Kidney (tissue), 14 donors: ENCODE measurements around the gene COL26A1. TPM values are rescaled to one million over a fixed set of nuclear protein-coding genes. Genes with fewer than 3 reads are reported as not detected.
A peak's percentile ranks its signal among the peaks of the same experiment; 100 is the strongest.
"Not testable (repeated sequence)": the region's sequence is repeated elsewhere in the genome, so short reads cannot be mapped to it uniquely, and the experiment has no call there.

Experiments
- DNase-seq, 5 donors: peaks; one replicate each; pipeline ENCODE4 v3.0.0-alpha.2; 2013 to 2020
- FAIRE-seq: peaks from 2 replicates; lab custom pipeline; 2012; peaks lifted over from hg19 to GRCh38; lab: Jason Lieb, UNC
- H3K27ac ChIP-seq, 2 donors: one replicate each; pipeline ENCODE4 v1.7.0; 2013; ENCODE audit warnings: low read depth in 2 of 2, low read length in 2 of 2, inconsistent platforms in 1 of 2
- H3K27me3 ChIP-seq: one replicate; pipeline ENCODE4 v1.7.1; 2013; ENCODE audit warnings: low read length, inconsistent platforms; ENCODE audit not compliant: control insufficient read depth, insufficient read depth
- H3K36me3 ChIP-seq, 3 donors: one replicate each; pipeline versions ENCODE4 v1.7.0 to v1.7.1; 2013; ENCODE audit warnings: low read length in 3 of 3, control low read depth in 1 of 3, inconsistent platforms in 1 of 3; ENCODE audit not compliant: insufficient read depth in 3 of 3, control insufficient read depth in 2 of 3
- H3K4me1 ChIP-seq, 3 donors: one replicate each; pipeline versions ENCODE4 v1.7.0 to v1.7.1; 2013; ENCODE audit warnings: low read length in 3 of 3, inconsistent platforms in 1 of 3, low read depth in 1 of 3; ENCODE audit not compliant: control insufficient read depth in 2 of 3, insufficient read depth in 2 of 3
- H3K4me3 ChIP-seq, 3 donors: one replicate each; pipeline versions ENCODE4 v1.7.0 to v1.8.1; 2013; ENCODE audit warnings: low read length in 3 of 3, control low read depth in 1 of 3, inconsistent platforms in 1 of 3
- H3K9ac ChIP-seq, 3 donors: one replicate each; pipeline versions ENCODE4 v1.7.0 to v1.7.1; 2013; ENCODE audit warnings: low read length in 3 of 3, control low read depth in 1 of 3, inconsistent platforms in 1 of 3
- H3K9me3 ChIP-seq, 3 donors: one replicate each; pipeline versions ENCODE4 v1.7.0 to v1.7.1; 2013; ENCODE audit warnings: low read length in 3 of 3, control low read depth in 1 of 3, inconsistent platforms in 1 of 3; ENCODE audit not compliant: control insufficient read depth in 2 of 3, insufficient read depth in 1 of 3
- intact Hi-C: fragments of 100-400 bp; cut with DNase I; formaldehyde crosslinking; loops from one replicate; pipeline ENCODE4 v1.11.1; 2022
- polyA plus RNA-seq: library from polyadenylated mRNA; stranded (reverse); fragments of 350-450 nt; fragmentation: Illumina TruSeq; extraction: RNeasy Lipid Tissue Mini Kit (QIAGEN cat#74804); gene quantifications from one replicate; pipeline ENCODE4 v1.2.3, GENCODE V29; 2014; ENCODE audit warnings: low read depth, low replicate concordance; ENCODE audit not compliant: insufficient read depth
- total RNA-seq: library from RNA; stranded (reverse); fragmentation: NEBNext Ultra II Directional; extraction: Animal tissue kit (Norgen Biotek cat#: 25700); gene quantifications from one replicate; pipeline ENCODE4 v1.2.1, GENCODE V29; 2021
- TF ChIP-seq, protein P1 (sequence below): IDR thresholded peaks from 3 replicates; pipeline ENCODE4 v1.5.1; 2012; ENCODE audit warnings: mild to moderate bottlenecking, moderate library complexity, borderline replicate concordance; ENCODE audit not compliant: insufficient read depth; ENCODE audit errors: extremely low read depth
- donor health status: control.
- donor health status: control.
- donor health status: control.
- donor health status: control.
- donor health status: control.
- donor health status: DM: yes; HTN: yes; CAD: no.
- donor health status: Normal renal cell carcinoma (clear cell type).

Gene COL26A1
- total and polyA plus RNA-seq, 2 donors from 2014 or later, result 1.2 to 3.5 TPM

DNA sequence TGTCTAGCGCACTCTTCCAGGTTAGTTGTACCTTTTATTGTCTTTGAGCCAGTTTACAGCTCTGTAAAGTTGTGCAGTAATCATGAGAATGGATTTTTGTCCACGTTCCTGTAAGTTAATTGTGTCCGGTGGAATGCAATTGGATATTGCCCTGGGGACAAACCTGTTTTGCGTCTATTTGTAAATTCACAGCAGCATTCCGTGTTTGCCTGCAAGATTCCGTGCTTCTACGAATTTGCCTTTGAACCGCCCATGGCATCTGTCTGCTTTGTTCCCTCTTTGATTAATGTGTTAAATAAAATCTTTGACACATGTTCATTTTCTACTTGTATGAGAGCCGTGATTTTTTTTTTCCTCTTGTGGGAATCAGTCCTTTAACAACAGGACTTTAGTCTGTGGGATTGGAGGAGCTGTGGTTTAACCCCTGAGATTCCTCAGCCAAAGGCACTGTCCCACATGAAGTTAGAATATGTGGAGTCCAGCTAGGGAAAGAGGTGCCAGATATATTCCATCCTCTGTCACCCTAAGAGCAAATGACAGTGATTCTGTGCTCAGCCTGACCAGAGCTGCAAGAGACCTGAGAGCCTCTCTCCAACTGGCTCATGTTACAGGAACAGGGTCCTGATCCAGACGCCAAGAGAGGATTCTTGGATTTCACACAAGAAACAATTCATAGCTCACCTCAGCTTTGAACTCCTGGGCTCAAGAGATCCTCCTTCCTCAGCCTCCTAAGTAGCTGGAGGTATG is 126.3 kb downstream of the COL26A1 start:
- FAIRE-seq (no peak), DNase-seq (peak in 4 of 5 donors; percentile 64 to 91 (median 82))
- TF ChIP-seq, protein P1, sequence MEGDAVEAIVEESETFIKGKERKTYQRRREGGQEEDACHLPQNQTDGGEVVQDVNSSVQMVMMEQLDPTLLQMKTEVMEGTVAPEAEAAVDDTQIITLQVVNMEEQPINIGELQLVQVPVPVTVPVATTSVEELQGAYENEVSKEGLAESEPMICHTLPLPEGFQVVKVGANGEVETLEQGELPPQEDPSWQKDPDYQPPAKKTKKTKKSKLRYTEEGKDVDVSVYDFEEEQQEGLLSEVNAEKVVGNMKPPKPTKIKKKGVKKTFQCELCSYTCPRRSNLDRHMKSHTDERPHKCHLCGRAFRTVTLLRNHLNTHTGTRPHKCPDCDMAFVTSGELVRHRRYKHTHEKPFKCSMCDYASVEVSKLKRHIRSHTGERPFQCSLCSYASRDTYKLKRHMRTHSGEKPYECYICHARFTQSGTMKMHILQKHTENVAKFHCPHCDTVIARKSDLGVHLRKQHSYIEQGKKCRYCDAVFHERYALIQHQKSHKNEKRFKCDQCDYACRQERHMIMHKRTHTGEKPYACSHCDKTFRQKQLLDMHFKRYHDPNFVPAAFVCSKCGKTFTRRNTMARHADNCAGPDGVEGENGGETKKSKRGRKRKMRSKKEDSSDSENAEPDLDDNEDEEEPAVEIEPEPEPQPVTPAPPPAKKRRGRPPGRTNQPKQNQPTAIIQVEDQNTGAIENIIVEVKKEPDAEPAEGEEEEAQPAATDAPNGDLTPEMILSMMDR, result no peak

DNA sequence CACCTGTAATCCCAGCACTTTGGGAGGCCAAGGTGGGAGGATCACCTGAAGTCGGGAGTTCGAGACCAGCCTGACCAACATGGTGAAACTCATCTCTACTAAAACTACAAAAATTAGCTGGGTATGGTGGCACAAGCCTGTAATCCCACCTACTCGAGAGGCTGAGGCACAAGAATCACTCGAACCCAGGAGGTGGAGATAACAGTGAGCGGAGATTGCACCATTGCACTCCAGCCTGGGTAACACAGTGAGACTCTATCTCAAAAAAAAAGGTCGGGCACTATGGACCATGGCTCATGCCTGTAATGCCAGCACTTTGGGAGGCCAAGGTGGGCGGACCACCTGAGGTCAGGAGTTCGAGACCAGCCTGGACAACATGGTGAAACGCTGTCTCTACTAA is 127.8 kb downstream of the COL26A1 start:
- H3K4me3 ChIP-seq, H3K36me3 ChIP-seq, H3K27me3 ChIP-seq, H3K4me1 ChIP-seq, DNase-seq, intact Hi-C loops, H3K27ac ChIP-seq, H3K9ac ChIP-seq, H3K9me3 ChIP-seq, FAIRE-seq: not testable (repeated sequence)

More for the DNA sequence above, 126.3 kb downstream of the COL26A1 start:
- no peak overlapping the region for H3K9ac ChIP-seq
- no peaks in the 10 kb centered on the region for H3K27me3 ChIP-seq
- no peaks in the 10 kb centered on the region for H3K9me3 ChIP-seq
- no peaks in the 10 kb centered on the region for H3K36me3 ChIP-seq
- H3K4me3 ChIP-seq, result peak overlapping the region in 1 of 3 donors; percentile 3
- H3K4me1 ChIP-seq, result peaks cover 0 to 9% (median 0%) of the 10 kb centered on the region in 3 donors
- intact Hi-C loops, result no loop called here
- no peak overlapping the region for H3K27ac ChIP-seq

- H3K4me1 ChIP-seq, H3K9ac ChIP-seq, H3K27ac ChIP-seq, H3K36me3 ChIP-seq, DNase-seq, H3K4me3 ChIP-seq, H3K27me3 ChIP-seq, H3K9me3 ChIP-seq, FAIRE-seq, intact Hi-C loops: not testable (repeated sequence)
Measured at GRCh38 chr7:101491442-101491841, 128.8 kb downstream of the COL26A1 start.

DNA sequence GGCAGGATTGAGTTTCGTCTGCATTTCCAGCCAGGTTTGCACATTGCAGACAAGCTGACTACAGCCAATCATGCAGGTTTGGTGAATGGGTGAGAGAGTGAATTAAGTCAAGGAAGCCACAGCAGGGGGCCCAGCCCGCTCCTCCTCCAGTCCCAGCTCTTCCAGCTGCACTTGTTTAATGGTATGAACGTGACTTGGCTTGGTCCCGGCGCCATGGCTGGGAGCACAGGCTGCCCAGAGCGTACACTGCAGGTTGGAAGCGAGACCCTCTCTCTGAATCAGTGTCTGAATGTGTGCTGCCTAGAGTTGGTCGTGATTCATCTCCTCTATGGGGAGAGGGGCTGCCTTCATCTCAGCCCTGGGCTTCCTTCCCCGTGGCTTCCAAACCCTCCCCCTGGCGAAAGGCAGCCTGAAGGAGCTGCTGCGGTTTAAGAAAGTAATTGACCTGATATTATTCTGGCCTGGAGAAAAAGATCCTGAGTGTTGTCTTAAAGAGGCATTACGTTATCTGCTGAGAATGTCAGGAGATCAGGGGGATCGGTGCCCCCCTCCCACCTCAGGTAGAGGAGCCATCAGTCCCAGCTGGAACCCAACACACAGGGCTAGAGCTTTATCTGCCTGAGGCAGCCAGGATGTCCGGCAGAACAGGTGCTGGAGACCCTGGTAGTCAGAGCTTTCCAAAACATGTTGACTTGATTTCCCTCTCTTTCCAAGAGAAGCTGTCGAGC is 132.1 kb downstream of the COL26A1 start:
- intact Hi-C loops, result no loop called here
- Histone ChIP-seq H3K9ac (no peak overlapping the region), H3K4me3 (no peak overlapping the region), H3K36me3 (no peaks in the 10 kb centered on the region), H3K27ac (no peak overlapping the region), H3K4me1 (no peaks in the 10 kb centered on the region), H3K9me3 (no peaks in the 10 kb centered on the region), H3K27me3 (no peaks in the 10 kb centered on the region)
- FAIRE-seq (no peak), DNase-seq (peak; percentile 68 to 83 (median 74))
- TF ChIP-seq, protein P1, result no peak
